HL-60/S4 (cell line): ENCODE results near the gene UMODL1.
"Not testable (repeated sequence)": the region's sequence is repeated elsewhere in the genome, so short reads cannot be mapped to it uniquely, and the experiment has no call there.

Experiments
- in situ Hi-C: fragments of 300-500 bp; cut with MboI; formaldehyde crosslinking; loops from 2 replicates; pipeline ENCODE4 v1.14.3; 2022; ENCODE audit warnings: low sequenced_read_pairs

Gene UMODL1

DNA sequence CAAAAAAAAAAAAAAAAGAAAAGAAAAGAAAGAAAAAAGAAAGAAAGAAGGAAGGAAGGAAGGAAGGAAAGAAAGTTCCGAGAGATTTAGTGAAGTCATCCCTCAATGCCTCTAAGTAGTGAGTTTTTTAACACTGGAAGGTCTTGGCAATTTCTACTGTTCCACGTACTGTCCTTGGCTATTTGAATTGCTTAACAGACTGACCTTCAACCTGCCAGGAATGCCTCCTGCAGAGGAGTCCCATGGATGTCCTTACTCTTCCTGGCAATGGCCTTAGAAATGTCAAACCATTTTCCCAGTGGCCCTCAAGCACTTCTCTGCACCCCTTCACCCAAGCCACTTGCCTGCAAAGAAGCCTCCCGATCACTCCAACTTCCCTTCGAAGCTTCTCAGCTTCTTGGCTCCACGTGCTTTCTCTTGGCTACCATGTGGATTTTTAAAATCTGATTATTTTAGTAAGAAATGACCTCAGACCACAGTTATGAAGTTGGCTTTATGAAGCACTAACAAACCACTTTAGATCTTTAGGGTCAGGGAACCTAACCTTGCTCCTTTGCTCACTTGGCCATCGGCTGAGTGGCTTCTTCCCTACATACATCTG is 104.1 kb downstream of the UMODL1 start:
- in situ Hi-C loops: no loop called here

DNA sequence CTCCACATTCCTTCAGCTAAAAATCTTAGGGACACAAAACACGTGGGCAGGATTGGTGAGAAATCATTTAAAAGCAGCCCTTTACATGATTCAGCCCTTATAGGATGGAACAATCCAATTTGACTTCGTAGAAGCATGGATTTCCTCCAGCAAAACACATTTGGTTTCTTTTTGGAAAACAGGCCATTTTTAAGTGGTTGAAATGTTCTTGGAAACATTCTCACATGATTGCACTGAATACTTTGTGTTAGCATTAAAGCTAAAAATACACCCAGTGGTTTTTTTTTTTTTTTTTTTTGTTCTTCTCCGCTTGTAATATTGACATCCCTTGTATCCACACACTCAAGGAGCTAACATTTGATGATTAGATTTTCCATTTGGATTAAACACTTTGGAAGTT is 105.7 kb downstream of the UMODL1 start:
- in situ Hi-C loops: no loop called here

GRCh38 chr21:42179316-42179715 is 108.2 kb downstream of the UMODL1 start:
- in situ Hi-C loops: no loop called here

DNA sequence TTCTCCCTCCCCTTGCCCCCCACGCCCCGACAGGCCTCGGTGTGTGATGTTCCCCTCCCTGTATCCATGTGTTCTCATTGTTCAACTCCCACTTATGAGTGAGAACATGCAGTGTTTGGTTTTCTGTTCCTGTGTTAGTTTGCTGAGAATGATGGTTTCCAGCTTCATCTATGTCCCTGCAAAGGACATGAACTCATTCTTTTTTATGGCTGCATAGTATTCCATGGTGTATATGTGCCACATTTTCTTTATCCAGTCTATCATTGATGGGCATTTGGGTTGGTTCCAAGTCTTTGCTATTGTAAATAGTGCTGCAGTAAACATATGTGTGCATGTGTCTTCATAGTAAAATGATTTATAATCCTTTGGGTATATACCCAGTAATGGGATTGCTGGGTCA is 108.9 kb downstream of the UMODL1 start:
- in situ Hi-C loops: not testable (repeated sequence)

DNA sequence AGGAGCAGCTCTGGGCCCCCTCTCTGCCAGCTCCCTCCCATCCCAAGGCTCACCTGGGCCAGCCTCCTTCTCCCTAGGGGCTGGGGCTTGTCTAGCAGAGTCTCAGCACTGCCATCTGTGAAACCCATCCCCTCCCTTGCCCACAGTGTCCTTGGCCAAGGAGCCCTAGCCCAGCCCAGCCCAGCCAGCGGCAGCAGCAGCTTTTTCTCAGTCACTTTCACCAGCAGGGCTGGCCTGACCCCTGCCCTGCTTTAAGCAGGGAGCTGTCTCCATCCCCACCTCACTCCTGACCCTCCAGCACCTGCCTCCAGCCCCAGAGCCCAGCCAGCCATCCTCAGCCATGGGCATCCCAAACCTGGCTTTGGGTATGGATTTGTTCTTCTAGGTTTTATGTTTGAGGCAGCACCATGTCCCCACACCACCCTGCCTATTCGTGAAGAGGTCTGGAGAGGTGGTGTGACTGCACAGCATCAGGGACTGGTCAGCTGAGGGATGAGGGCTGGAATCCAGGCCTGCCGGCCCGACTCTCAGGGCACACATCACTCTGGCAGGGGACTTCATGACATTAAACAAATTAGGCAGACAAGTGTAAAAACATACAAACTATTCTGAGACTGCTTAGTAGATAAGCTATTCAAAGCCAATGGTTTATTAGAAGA is 111.7 kb downstream of the UMODL1 start:
- in situ Hi-C loops: no loop called here

- in situ Hi-C loops: no loop called here
Observed at GRCh38 chr21:42183374-42184266, 112.5 kb downstream of the UMODL1 start.

GRCh38 chr21:42186591-42186990 is 115.5 kb downstream of the UMODL1 start:
- in situ Hi-C loops: no loop called here

DNA sequence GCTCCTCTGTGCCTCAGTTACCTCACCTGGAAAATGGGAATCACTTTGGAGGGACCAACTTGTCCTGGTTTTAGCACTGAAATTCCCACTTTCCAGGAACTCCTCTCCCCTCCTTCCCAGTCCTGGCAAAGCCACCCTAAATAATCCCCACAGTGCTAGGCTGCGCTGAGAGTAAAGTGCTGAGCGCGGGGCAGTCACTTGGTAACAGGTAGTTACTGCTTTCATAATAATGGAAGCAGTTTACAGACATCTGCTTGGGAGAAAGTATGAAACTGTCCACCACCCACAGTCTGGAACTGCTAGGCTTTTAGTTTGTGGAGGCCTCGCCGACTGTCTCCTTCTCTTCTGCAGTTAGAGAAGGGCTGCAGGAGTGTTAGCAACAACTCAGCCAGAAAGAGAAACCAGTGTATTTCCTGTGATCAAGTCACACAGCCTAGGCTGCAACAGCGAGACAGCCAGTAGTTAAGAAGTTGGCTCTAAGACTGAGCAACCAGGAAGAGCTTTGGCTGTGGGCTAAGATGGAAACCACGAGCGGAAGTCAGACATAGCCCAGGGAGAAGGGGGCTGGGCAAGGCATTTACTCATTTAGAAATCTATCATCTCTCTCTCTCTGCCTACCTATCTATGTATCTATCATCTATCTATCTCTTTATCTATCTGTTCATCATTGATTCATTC is 117.0 kb downstream of the UMODL1 start:
- in situ Hi-C loops: no loop called here

DNA sequence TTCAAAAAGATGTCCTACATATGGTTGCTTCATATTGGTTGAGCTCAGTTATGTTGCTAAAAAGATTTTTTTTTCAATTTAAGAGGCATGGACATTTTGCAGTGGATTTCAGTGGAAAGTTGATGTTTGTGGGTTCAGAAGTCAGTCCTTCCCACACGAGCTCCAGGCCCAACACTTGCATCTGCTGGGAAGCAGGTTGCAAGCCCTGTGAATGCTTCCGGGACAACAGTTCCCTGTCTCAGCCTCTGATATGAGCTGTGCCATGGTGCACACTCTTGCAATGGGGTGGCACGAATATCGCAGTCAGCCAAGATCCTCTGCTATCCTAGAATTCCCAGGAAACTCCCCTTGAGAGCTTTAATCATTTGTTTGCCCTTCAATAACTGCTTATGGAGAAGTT is 117.5 kb downstream of the UMODL1 start:
- in situ Hi-C loops: no loop called here

GRCh38 chr21:42189431-42189830 is 118.3 kb downstream of the UMODL1 start:
- in situ Hi-C loops: no loop called here

DNA sequence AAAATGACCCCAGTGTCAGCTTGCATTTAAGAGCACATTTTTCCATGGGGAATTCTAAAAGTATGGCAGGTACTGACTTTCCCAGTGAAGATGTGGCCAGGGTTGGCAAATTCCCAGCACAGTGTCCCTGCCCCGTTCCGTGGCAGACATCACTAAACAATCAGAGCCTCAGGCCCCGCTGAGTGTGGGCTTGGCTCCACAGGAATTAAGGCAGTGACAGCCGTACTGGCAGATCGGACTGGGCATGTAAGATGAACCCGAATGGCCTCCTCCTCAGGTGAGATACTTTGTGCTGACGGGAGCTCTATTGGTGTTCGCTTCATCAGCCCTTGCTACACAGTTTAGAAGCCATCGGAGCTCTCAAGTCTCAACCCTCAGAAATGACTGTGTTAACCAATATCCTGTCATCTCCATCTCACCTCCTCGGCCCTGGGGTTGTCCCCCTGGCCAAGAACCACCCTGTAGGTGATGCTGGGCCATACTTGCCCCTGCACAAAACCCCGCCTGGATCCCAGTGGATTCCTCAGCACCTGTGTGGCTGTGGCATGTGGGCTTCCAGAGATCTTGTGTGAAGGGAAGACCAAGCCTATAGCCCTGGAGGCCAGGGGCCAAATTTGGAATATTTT is 118.9 kb downstream of the UMODL1 start:
- in situ Hi-C loops: no loop called here

DNA sequence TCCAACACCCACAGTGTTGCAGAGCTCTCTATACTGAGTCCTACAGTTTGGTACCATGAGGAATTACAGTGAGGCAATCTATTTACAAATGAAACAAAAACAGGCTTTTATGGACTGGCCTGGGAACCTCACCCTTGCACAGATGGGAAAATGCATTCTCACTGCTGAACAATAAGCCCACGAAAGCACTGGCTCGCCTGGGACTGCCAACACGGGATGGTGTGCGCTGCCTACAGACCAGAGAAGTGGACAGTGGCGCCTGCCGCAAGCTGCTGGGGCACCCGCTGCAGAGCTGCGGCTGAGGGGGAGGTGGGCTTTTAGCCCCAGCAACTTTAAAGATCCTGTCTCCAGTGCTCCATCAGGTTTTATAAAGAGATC is 119.4 kb downstream of the UMODL1 start:
- in situ Hi-C loops: no loop called here

DNA sequence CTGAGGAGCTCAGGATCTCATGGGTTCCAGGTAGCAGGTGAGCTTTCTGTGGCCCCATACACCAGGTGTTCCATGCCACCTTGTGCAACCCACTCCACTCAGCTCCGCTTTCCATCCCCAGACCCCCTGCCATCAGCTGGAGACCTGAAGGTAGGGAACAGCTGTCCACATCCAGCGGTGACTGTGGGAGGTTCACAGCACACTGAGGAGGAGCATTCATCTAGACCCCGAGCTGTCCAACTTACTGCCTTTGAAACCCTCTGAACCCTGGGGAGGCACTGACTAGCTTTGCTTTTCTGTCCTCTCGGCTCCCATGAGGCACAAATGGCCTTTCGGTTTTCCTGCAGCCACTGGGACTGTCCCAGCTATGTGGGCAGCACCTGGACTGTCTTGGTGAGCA is 119.9 kb downstream of the UMODL1 start:
- in situ Hi-C loops: no loop called here

- in situ Hi-C loops: no loop called here
Observed at GRCh38 chr21:42191696-42192595, 120.8 kb downstream of the UMODL1 start.
